ENCODE measurements around the gene NOX4. TPM values are rescaled to one million over a fixed set of nuclear protein-coding genes. Genes with fewer than 3 reads are reported as not detected.

The NOX4 gene
- total and polyA plus RNA-seq, 2 of the 8 experiments (the other 6 are each of a cell fraction or from before 2014, with no cell fraction given): 2.0 to 2.3 TPM

GRCh38 chr11:89321401-89321800 is 169.8 kb downstream of the NOX4 start (continued):
- TF ChIP-seq, protein P1, sequence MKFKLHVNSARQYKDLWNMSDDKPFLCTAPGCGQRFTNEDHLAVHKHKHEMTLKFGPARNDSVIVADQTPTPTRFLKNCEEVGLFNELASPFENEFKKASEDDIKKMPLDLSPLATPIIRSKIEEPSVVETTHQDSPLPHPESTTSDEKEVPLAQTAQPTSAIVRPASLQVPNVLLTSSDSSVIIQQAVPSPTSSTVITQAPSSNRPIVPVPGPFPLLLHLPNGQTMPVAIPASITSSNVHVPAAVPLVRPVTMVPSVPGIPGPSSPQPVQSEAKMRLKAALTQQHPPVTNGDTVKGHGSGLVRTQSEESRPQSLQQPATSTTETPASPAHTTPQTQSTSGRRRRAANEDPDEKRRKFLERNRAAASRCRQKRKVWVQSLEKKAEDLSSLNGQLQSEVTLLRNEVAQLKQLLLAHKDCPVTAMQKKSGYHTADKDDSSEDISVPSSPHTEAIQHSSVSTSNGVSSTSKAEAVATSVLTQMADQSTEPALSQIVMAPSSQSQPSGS (IDR thresholded peaks at IDR 0.05; ENCODE audit: low read length): no peak
- no peak for TF ChIP-seq RNF2 (IDR thresholded peaks at IDR 0.05; ENCODE audit: borderline replicate concordance, low read depth, low read length, missing control alignments, poor library complexity, severe bottlenecking)
- no peak for TF ChIP-seq ZNF274 (IDR thresholded peaks at IDR 0.05; ENCODE audit: borderline replicate concordance, extremely low read depth, low read length)
- TF ChIP-seq, protein P2, sequence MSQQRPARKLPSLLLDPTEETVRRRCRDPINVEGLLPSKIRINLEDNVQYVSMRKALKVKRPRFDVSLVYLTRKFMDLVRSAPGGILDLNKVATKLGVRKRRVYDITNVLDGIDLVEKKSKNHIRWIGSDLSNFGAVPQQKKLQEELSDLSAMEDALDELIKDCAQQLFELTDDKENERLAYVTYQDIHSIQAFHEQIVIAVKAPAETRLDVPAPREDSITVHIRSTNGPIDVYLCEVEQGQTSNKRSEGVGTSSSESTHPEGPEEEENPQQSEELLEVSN (IDR thresholded peaks at IDR 0.05): no peak
- TF ChIP-seq SIX5 (IDR thresholded peaks at IDR 0.05; ENCODE audit: low read depth, low read length): no peak
- TF ChIP-seq SP2 (IDR thresholded peaks at IDR 0.05; ENCODE audit: low read length): no peak
- TF ChIP-seq, protein P3, sequence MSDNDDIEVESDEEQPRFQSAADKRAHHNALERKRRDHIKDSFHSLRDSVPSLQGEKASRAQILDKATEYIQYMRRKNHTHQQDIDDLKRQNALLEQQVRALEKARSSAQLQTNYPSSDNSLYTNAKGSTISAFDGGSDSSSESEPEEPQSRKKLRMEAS (IDR thresholded peaks at IDR 0.05): no peak
- TF ChIP-seq EP300 (IDR thresholded peaks at IDR 0.05; ENCODE audit: borderline replicate concordance in 1 of 2, low read depth in 2 of 2, low read length in 2 of 2): no peak
- TF ChIP-seq SIN3A (conservative IDR thresholded peaks at IDR 0.05 in 1 of 2, IDR thresholded peaks at IDR 0.05 in 1 of 2; ENCODE audit: low read depth in 1 of 2, low read length in 2 of 2): no peak
- no peak for TF ChIP-seq BCL11A (IDR thresholded peaks at IDR 0.05; ENCODE audit: low read depth in 2 of 2, low read length in 2 of 2)

Measured in H1 (cell line).